ENCODE measurements around the gene TRIM15.

TRIM15 gene

DNA sequence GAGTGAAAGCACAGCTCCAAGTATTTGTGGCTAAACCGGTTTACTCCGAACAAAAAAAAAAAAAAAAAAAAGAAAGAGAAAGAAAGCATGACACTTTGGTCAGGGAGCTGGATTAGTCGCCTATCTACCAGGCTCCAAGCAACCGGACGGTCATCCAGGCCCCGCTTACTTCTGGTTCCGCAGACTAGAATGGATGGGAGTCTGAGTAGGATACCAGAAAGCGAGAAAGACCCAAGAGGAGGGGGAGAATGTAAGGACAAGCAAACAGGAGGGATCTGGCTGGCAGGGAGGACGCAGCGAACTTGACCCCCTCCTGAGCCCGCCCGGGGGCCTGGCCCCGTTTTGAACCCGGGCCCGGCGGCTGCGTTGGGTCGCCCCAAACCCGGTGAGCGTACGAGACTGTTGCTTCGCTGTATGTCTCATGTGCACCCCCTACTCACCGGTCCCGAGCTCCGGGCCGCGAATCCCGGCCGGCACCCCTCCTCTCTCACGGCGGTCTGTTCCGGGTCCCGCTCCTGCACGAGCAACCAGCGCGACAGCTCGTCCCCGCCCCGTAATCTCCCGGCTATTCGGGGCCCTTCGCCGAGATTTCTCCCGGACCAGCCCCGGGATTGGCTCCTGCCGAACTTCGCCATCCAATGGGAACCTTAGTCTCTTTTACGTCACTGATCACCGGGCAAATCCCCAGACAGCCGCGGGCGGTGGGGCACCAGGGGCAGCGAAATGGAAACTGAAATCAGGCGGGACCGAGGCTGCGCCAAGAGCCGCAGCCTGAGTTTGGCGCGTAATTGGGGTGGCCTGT is 49.7 kb downstream of the TRIM15 start, which contains the start of gene TRIM26 (continued):
- TF ChIP-seq ZNF624 (tag by site-specific recombination; IDR thresholded peaks at IDR 0.05) (no peak), ZNF24 (tag by site-specific recombination; IDR thresholded peaks at IDR 0.05) (peak; percentile 42), ZIC2 (tag by site-specific recombination; IDR thresholded peaks at IDR 0.05) (peak; percentile 71), ZBTB7A (tag by site-specific recombination; IDR thresholded peaks at IDR 0.05; ENCODE audit: low read depth) (peak; percentile 66; the same call in 1 of the 2 replicates), ZSCAN30 (tag by site-specific recombination; IDR thresholded peaks at IDR 0.05) (peak; percentile 42; the same call in 1 of the 2 replicates), ZNF561 (tag by site-specific recombination; IDR thresholded peaks at IDR 0.05; ENCODE audit: borderline replicate concordance) (peak; percentile 39; the same call in 1 of the 2 replicates), PRDM6 (tag by site-specific recombination; IDR thresholded peaks at IDR 0.05) (no peak), ZNF785 (tag by site-specific recombination; IDR thresholded peaks at IDR 0.05) (no peak), ZNF501 (tag by site-specific recombination; IDR thresholded peaks at IDR 0.05) (peak; percentile 76), ZXDB (tag by site-specific recombination; IDR thresholded peaks at IDR 0.05) (peak; percentile 83; the same call in 1 of the 2 replicates), KLF8 (tag by site-specific recombination; IDR thresholded peaks at IDR 0.05) (peak; percentile 56; the same call in 1 of the 2 replicates), ZFP69B (tag by site-specific recombination; IDR thresholded peaks at IDR 0.05) (0 out of 2 replicates have a peak, but pooled peaks have one; percentile 7), ZNF426 (tag by site-specific recombination; IDR thresholded peaks at IDR 0.05) (no peak), WT1 (tag by site-specific recombination; IDR thresholded peaks at IDR 0.05) (peak; percentile 72), BCL11B (tag by site-specific recombination; IDR thresholded peaks at IDR 0.05; ENCODE audit: low read depth) (peak; percentile 52; the same call in 1 of the 2 replicates), ZNF76 (tag by site-specific recombination; IDR thresholded peaks at IDR 0.05; ENCODE audit: borderline replicate concordance, low read depth) (peak; percentile 44; the same call in 1 of the 2 replicates), ZNF580 (tag by site-specific recombination; IDR thresholded peaks at IDR 0.05) (peak; percentile 58; the same call in 1 of the 2 replicates), ZNF146 (tag by site-specific recombination; IDR thresholded peaks at IDR 0.05) (no peak), ZNF324 (tag by site-specific recombination; IDR thresholded peaks at IDR 0.05) (peak; percentile 71; the same call in 1 of the 2 replicates), ZNF776 (tag by site-specific recombination; IDR thresholded peaks at IDR 0.05; ENCODE audit: borderline replicate concordance) (no peak), OVOL3 (tag by site-specific recombination; IDR thresholded peaks at IDR 0.05) (no peak), ZNF239 (tag by site-specific recombination; IDR thresholded peaks at IDR 0.05) (no peak), ZBTB20 (tag by site-specific recombination; IDR thresholded peaks at IDR 0.05) (peak; percentile 98), ZNF423 (tag by site-specific recombination; IDR thresholded peaks at IDR 0.05) (0 out of 2 replicates have a peak, but pooled peaks have one; percentile 32), SETDB1 (IDR thresholded peaks at IDR 0.05; ENCODE audit: insufficient read length, low read length) (no peak), ZNF629 (tag by site-specific recombination; IDR thresholded peaks at IDR 0.05) (peak; percentile 17)
- TF ChIP-seq, protein P1, sequence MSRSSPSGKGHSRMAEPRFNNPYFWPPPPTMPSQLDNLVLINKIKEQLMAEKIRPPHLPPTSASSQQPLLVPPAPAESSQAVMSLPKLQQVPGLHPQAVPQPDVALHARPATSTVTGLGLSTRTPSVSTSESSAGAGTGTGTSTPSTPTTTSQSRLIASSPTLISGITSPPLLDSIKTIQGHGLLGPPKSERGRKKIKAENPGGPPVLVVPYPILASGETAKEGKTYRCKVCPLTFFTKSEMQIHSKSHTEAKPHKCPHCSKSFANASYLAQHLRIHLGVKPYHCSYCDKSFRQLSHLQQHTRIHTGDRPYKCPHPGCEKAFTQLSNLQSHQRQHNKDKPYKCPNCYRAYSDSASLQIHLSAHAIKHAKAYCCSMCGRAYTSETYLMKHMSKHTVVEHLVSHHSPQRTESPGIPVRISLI (tag by site-specific recombination; IDR thresholded peaks at IDR 0.05): peak; percentile 76
- TF ChIP-seq, protein P2, sequence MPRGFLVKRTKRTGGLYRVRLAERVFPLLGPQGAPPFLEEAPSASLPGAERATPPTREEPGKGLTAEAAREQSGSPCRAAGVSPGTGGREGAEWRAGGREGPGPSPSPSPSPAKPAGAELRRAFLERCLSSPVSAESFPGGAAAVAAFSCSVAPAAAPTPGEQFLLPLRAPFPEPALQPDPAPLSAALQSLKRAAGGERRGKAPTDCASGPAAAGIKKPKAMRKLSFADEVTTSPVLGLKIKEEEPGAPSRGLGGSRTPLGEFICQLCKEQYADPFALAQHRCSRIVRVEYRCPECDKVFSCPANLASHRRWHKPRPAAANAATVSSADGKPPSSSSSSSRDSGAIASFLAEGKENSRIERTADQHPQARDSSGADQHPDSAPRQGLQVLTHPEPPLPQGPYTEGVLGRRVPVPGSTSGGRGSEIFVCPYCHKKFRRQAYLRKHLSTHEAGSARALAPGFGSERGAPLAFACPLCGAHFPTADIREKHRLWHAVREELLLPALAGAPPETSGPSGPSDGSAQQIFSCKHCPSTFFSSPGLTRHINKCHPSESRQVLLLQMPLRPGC (tag by site-specific recombination; IDR thresholded peaks at IDR 0.05): peak; percentile 13; the same call in 1 of the 2 replicates
- TF ChIP-seq, protein P3, sequence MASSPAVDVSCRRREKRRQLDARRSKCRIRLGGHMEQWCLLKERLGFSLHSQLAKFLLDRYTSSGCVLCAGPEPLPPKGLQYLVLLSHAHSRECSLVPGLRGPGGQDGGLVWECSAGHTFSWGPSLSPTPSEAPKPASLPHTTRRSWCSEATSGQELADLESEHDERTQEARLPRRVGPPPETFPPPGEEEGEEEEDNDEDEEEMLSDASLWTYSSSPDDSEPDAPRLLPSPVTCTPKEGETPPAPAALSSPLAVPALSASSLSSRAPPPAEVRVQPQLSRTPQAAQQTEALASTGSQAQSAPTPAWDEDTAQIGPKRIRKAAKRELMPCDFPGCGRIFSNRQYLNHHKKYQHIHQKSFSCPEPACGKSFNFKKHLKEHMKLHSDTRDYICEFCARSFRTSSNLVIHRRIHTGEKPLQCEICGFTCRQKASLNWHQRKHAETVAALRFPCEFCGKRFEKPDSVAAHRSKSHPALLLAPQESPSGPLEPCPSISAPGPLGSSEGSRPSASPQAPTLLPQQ (tag by site-specific recombination; IDR thresholded peaks at IDR 0.05): peak; percentile 82
- TF ChIP-seq, protein P4, sequence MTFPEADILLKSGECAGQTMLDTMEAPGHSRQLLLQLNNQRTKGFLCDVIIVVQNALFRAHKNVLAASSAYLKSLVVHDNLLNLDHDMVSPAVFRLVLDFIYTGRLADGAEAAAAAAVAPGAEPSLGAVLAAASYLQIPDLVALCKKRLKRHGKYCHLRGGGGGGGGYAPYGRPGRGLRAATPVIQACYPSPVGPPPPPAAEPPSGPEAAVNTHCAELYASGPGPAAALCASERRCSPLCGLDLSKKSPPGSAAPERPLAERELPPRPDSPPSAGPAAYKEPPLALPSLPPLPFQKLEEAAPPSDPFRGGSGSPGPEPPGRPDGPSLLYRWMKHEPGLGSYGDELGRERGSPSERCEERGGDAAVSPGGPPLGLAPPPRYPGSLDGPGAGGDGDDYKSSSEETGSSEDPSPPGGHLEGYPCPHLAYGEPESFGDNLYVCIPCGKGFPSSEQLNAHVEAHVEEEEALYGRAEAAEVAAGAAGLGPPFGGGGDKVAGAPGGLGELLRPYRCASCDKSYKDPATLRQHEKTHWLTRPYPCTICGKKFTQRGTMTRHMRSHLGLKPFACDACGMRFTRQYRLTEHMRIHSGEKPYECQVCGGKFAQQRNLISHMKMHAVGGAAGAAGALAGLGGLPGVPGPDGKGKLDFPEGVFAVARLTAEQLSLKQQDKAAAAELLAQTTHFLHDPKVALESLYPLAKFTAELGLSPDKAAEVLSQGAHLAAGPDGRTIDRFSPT (tag by site-specific recombination; IDR thresholded peaks at IDR 0.05): peak; percentile 97

Measured in HEK293 (cell line).